Fibroblast of upper back skin (primary cell): ENCODE results near the gene CAMKMT.

Experiments
- DNase-seq: peaks from one replicate; pipeline ENCODE4 v3.0.0-alpha.2; 2013

The CAMKMT gene

DNA sequence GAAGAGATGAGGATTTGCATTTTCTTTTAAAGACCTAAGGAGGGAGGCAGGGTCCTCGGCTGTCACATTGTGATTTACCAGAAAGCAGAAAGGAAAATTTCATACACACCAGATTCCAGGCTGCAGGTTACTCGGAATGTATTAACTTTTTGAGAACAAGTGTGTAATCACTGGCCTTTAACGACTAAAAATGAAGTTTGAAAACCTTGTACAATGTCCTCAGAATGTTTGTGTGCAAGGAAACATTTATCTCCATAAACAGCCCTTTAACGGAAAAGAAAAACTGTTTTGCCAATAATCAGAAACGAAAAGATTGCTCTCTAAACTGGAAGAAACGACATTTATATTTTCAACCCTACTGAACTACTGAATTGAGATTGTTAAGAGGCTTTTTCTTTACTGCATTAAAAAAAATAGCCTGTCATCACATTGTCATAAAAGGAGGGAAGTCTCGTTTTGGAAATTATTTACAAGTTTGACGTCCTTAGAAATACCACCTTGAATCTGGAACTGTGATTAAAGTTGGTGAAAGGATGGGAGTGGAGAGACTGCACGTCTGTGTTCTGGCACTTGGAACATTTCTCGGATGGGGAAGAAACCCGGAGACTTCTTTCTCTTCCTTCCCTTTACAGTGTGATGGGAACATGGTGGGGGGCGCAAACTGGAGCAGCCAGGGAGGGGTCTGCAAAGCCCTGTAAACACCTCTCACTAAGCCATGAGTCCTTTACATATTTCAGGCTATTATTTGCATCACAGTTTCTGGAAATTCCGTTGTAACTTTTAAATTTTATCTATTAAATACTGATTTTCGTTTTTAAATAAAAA, 445.7 kb downstream of the CAMKMT start:
- no peak for DNase-seq

DNA sequence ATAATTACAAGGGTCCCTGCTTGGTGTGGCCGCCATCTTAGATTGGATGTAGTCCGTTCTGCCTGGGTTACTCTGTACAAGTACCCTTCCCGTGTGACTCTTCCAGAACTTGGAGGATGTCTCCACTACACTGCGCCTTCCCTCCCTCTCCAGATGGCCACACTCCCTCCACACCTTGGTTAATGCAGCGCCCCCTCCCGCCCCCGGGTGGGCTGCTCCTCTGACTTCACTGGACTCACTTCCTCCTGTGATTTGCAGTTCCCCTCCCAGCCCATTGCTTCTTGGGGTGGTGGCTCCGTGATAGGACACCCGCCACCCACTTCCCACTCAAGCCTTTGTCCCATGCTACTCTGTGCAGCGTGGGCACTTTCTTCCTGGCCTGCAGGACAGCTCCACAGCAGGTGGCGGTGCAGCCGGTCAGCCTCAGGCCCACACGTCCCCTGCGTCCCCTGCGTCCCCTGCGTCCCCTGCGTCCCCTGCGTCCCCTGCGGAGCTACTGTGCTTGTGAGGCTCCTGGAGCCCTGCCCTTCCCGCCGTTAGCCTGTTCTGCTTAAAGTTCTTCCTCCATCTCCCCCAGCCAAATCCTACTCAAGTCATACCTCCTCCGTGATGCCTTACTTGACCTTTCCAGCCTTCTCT, 449.3 kb downstream of the CAMKMT start:
- DNase-seq = no peak

DNA sequence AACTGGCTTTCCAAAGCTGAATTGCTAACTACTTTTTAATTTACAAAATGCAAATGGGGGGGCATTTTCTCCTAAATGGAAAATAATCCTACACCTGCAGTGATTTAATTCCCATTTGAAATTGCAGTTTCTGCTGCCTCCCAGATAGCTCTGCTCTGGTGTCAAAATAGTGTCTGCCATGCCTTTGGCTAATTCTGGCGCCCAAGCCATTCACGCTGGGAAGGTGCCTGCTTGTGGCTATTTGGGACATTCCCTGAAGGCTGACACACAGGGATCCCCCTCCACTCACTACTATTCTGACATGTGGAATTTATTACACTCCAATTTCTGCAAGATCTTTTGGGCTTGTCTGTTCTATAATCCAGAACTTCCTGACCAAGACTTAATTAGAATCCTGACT, 451.4 kb downstream of the CAMKMT start:
- no peak for DNase-seq

DNA sequence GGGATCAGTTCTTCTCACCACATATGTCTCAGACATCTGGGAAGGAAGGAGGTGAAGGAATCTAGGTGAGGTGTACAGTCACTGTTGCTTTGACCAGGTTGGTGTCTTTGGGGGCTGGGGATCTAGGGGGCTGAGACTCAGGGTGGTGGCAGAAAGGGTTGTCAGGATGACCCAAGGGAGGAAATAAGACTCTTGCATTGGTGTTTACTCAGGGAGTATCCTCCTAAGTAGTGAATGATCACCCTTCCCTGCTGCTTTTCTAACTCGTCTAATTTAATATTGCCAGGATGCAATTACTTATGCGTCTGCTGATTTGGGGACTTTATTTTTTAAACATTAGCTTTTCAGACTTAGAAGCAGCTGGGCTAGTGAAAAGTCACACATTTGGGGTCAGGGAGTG, 451.9 kb downstream of the CAMKMT start:
- no peak for DNase-seq

DNA sequence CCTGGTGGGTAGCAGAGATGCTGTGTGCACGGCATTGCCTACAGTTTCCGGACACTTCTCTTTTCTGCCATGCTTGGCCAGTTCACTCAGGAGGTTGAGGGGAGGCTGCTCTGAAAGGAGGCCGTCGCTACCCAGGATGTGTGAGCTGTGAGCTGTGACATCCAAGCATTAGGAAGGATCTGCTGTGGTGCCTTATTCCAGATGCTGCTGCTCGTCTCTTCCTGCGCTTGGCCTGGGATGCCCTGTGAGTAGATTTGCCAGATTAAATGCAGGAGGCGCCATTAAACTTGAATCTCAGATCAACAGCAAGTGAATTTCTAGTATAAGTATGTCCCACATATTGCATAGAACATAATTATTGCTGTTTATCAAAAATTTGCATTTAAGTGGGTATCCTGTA, 455.5 kb downstream of the CAMKMT start:
- DNase-seq = no peak

DNA sequence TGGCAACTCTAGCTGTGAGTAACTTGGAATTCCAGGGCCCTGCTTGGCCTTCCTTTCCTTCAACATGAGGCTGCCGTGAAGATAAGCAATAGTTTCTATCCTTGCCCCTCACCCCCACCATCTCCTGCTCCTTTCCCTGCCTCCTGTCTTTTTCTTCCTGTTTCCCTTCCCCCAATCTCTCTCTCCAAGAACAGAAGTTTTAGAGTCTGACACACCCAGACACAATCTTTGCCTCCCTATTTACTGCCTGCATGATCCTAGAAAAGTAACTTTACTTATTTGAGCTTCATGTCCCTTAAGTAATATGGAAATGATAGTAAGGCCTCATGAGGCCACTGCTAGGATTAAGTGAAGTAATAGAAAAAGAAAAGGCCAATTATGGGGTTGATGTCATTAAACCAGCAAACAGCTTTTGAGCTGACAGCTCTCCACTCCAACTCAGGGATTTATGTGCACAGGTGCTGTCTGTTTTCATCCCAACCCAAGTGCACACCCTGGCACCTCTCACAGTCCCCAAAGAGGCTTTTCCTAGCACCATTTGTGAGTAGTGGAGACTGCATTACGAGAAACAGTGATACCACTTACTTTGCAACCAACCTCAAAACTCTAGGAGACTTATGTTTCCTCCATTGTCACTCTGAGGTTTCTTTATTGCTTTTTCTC, 456.1 kb downstream of the CAMKMT start:
- DNase-seq = no peak

DNA sequence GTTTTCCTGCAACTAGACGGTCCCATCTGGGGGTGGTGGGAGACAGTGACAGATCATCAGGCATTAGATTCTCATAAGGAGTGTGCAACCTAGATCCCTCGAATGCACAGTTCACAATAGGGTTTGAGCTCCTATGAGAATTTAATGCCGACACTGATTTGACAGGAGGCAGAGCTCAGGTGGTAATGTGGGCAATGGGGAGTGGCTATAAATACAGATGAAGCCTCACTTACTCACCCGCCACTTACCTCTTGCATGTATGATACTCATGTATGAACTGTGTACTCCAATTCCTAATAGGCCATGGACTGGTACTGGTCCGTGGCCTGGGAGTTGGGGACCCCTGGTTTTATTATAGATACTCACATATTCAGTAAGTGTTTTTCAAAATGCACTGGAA, 457.3 kb downstream of the CAMKMT start:
- DNase-seq = no peak

DNA sequence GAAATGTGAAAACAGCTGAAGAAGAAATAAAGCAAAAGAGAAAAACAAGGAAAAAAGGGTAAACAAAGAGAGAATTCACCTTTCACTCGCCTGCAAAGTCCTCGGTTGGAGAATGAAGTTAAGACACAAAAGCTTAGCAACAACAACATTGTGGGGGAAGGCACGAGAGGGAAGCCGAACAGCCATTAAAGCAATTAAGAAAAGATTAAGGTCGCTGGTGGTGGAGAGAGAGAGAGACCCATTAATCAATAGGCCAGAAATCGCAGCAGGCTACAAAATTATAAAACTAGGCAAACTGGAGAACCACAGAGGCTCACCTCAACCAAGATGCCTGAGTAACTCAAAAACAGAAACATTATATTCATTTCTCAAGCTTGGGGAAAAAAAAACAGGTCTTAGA, 459.8 kb downstream of the CAMKMT start:
- no peak for DNase-seq

DNA sequence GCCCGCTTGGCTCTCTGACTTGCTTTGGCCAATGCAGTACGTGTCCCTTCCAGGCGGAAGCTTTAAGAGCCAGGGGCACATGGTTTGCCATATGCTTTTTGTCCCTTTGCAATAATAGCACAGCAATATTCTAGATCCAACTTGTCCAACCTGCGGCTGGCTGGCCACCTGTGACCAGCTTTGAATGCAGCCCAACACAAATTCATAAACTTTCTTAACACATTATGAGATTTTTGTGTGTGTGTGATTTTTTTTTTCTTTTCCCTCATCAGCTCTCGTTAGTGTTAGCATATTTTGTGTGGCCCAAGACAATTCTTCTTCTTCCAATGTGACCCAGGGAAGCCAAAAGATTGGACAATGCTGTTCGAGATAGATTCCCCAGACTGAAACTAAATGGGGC, 460.4 kb downstream of the CAMKMT start:
- DNase-seq = no peak
